NK-92 (cell line): Measurements from ENCODE around the gene CTSD.

Source experiments
- DNase-seq: peaks from one replicate; lab custom pipeline; 2025; ENCODE audit not compliant: unreplicated experiment; lab: John Stamatoyannopoulos, UW

The CTSD gene

DNA sequence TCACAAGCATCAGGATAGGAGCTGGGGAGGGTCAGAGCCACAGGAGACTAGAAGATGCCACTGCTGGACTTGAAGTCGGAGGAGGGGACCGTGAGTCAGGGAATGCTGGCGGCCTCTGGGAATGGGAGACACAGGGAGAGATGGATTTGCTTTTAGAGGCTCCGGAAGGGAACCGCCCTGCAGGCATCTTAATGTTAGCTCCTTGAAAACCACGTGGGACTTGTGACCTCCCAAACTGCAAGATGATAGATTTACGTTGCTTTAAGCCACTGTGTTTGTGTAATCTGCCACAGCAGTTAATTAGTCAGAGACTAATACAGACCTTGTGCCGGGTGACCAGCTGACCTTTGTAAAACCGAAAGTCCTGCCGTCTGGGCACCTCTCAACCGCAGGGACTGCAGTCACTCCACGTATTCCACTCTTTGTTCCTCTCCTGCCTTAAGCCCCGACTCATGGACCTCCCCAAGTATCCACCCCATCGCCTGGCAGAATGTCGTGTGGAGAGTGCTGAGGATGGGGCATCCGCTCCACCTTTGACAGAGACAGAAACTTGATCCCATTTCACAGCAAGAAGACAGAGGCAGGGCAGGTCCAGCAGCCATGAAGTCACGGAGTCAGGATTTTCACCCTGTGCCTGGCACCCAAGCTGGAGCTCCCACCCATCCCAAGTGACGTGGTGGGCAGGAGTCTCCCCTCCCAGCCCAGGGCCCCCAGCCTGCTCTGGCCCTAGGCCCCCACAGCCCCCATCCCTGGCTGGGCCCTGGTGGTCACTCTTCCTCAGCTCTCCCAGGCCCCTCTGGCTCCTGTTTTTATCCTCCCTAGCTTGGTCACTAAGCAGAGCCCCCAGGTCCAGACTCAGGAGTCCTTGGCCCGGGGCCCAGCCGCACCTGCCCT, 19.4 kb upstream of the CTSD start:
- no peak for DNase-seq

- DNase-seq = no peak
These were observed 18.4 kb upstream of the CTSD start for GRCh38 chr11:1782031-1782590.

DNA sequence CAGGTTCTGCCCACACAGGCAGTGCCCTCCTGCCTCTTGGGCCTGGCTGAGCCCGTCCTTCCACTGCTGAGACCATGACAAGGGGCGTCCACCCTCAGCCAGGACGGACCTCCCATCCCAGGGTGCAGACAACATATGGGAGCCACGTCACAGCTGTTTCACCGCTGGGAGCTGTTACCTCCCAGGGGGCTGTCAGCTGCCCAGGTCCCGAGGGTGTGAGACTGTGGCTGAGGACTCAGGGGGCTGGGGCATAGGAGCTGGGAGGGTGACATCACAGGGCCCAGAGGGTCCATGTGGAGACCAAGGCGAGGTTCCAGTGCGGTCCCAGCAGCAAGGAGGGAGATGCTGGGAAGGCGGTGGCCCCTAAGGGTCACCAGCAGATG, 17.9 kb upstream of the CTSD start:
- no peak for DNase-seq

DNA sequence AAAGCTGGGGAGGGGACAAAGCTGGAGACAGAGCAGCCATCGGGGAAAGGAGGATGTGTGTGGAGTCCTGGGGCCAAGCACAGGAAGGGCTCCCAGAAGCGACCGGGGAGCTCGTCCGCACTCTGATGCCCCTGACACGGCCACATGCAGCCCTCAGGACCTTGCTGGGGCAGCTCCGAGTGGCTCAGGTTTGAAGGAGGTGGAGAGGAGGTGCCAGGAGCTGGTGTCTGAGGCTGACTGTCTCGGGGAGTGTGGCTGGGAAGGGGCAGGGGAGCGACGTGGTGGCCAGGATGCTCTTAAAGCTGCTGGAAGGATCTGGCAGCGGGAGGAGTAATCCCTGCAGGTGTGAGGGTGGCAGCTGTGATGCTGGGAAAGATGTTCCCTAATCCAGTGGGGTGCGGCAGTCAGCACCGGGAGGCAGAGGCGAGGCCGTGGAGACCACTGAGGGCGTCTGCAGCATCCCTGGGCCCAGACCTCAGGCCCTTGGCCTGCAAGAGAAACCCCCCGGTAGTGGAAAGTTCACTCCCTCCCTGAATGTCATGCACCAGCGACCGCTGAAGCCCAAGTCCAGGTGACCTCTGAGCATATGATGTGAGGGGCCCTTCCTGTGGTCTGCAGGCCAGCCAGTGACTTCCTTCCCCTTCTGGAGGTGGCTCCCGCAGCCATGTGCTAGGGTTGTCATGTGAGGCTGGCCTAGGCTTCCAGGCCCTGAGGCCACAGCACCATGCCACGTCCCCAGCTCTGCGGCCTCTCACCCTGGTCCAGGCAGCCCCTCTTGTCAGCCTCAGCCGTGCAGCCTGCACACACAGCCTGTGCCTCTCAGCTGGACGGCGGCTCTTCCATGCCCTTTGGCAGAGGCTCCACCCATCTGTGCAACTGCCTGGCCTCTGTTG, 17.2 kb upstream of the CTSD start:
- DNase-seq = no peak

GRCh38 chr11:1779806-1780699, 16.3 kb upstream of the CTSD start:
- DNase-seq = no peak

- no peak for DNase-seq
These were observed 15.5 kb upstream of the CTSD start for GRCh38 chr11:1779034-1779805.

DNA sequence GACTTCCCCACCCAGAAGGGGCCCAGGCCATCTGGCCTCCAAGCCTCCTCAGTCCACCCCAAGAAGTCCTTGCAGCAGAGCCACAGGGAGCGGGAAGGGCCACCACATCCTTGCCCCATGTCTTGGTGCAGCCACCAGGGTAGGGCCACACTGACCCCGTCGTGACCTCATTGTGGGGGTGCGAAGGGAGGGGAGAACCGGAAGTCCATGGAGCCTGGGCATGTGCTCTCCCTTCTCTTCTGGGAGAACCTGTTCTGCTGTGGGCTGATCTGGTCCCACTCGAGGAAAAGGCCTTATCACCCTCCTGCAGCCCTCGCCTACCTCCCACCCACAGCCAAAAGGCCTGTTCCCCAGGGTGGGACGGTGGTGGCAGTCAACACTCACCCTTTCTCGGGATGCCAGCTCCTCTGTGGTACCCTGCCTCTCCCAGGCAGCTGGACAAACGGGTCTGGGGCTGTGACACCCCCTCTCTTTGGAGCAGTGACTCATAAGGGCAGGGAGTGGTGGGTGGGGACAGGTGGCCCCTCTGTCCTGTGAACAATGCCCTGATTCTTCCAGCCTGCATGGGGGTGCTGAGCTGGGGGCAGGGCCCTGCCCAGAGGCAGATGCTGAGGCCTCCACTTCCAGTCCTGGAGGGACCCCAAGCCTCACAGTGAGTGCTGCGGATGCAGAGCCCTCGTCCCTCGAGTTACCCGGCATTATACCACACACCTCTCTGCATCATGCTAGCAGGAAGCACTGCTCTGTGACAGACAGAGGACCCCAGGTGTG, 14.6 kb upstream of the CTSD start:
- no peak for DNase-seq

- no peak for DNase-seq
These were observed 14.0 kb upstream of the CTSD start for GRCh38 chr11:1777737-1778136.

GRCh38 chr11:1776944-1777715, 13.4 kb upstream of the CTSD start:
- DNase-seq = no peak

DNA sequence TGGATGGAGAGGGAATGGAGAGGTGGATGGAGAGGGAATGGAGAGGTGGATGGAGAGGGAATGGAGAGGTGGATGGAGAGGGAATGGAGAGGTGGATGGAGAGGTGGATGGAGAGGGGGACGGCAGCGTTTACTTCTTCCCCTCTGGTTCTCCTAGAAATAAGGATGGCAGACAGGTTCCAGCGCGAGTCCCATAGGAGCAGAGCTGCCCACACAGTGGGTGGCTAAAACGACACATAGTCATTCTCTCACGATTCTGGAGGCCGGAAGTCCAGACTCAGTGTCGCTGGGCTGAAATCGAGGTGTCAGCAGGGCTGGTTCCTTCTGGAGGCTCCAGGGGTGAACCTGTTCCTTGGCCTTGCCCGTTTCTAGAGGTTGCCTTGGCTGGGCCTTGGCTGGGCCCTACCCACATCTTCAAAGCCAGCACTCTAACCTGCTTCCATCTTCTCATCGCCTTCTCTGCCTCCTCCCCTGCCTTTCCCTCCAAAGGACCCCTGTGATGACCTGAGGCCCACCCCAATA, 12.7 kb upstream of the CTSD start:
- DNase-seq = no peak

GRCh38 chr11:1774886-1775285, 11.2 kb upstream of the CTSD start:
- no peak for DNase-seq

- DNase-seq = no peak
These were observed 10.3 kb upstream of the CTSD start for GRCh38 chr11:1773994-1774550.

GRCh38 chr11:1773131-1773993, 9.6 kb upstream of the CTSD start:
- DNase-seq = no peak

DNA sequence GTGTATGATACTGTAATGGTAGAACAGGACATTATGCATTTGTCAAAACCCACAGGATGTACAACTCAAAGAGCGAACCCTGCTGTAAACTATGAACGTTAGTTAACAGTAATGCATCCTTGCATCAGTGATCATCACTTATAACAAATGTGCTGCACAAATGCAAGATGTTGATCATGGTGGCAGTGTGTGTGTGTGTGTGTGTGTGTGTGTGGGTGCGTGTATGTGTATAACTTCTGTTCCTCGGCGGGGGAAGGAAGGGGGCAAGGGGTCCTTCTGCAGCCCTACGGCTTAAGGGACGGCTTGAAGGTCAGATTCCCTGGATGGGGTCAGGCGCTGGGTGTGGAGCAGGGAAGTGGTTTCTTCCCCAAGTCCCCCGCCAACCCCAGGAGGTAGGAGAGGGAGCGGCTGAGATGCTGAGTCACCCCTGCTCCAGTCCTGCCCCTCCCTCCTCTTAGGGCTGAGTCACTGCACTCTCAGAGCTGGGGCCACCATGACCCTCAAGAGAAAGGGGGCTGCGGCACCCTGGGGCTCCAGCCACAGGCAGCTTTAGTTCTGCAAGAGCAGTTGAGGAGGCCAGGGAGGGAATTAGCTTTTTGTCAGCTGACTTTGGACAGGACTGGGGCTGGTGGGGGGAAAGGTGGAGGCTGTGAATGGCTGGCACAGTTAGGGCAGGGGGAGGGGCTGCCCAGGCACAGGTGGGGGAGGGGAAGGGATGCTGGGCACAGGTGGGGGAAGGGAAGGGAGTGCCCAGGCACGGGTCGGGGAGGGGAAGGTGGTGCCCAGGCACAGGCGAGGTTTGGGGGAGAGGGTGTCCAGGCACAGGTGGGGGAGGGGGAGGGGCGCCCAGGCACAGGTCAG, 8.8 kb upstream of the CTSD start:
- DNase-seq = no peak

DNA sequence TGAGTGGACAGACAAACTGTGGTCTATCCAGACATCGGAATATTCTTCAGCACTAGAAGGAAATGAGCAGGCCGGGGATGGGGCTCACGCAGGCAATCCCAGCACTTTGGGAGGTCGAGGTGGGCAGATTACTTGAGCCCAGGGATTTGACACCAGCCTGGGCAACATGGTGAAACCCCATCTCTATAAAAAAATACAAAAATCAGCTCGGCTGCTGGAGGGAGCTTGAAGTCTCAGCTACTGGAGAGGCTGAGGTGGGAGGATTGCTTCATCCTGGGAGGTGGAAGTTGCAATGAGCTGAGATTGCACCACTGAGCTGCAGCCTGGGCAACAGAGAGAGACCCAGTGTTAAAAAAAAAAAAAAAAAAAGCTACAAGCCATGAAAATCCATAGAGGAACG, 8.0 kb upstream of the CTSD start:
- DNase-seq = no peak

GRCh38 chr11:1771273-1771672, 7.5 kb upstream of the CTSD start:
- DNase-seq = no peak
